DOHH2 (cell line): ENCODE data around the gene TRMT11.
A peak's percentile ranks its signal among the peaks of the same experiment; 100 is the strongest.

ENCODE experiments used
- H3F3A ChIP-seq: fragments of 200-600 bp; sonication (generic), shearing (Covaris generic); 2 replicates; pipeline ENCODE4 v1.6.0; 2016; ENCODE audit warnings: antibody characterized with exemption, mild to moderate bottlenecking; ENCODE audit not compliant: control insufficient read depth, insufficient read depth
- H3K27ac ChIP-seq: fragments of 200-600 bp; sonication (generic); 2 replicates; pipeline ENCODE4 v1.5.1; 2014; ENCODE audit warnings: low read depth, mild to moderate bottlenecking, low read length, moderate library complexity
- H3K27me3 ChIP-seq: fragments of 200-600 bp; sonication (generic); 2 replicates; pipeline ENCODE4 v1.6.1; 2014; ENCODE audit warnings: mild to moderate bottlenecking, low read length, mixed read lengths; ENCODE audit not compliant: control insufficient read depth
- H3K36me3 ChIP-seq: fragments of 200-600 bp; sonication (generic); 2 replicates; pipeline ENCODE4 v1.6.1; 2014; ENCODE audit warnings: mild to moderate bottlenecking, low read length, moderate library complexity, mixed read lengths; ENCODE audit not compliant: control insufficient read depth
- H3K4me1 ChIP-seq: fragments of 200-600 bp; sonication (generic); 2 replicates; pipeline ENCODE4 v1.6.1; 2014; ENCODE audit warnings: mild to moderate bottlenecking, low read length, mixed read lengths; ENCODE audit not compliant: control insufficient read depth
- H3K4me2 ChIP-seq: fragments of 200-600 bp; sonication (generic); 2 replicates; pipeline ENCODE4 v1.6.0; 2014; ENCODE audit warnings: mild to moderate bottlenecking, low read length, moderate library complexity
- H3K4me3 ChIP-seq: fragments of 200-600 bp; sonication (generic); 2 replicates; pipeline ENCODE4 v1.5.1; 2014; ENCODE audit warnings: mild to moderate bottlenecking, low read length, mixed read lengths
- H3K79me2 ChIP-seq: fragments of 200-600 bp; sonication (generic); 2 replicates; pipeline ENCODE4 v1.6.1; 2014; ENCODE audit warnings: mild to moderate bottlenecking, low read length, mixed read lengths; ENCODE audit not compliant: control insufficient read depth
- H3K9me2 ChIP-seq: fragments of 200-600 bp; sonication (generic); replicated peaks from 2 replicates; pipeline ENCODE4 v1.6.1; 2014; ENCODE audit warnings: mild to moderate bottlenecking, low read length, mixed read lengths; ENCODE audit not compliant: control insufficient read depth
- H3K9me3 ChIP-seq: fragments of 200-600 bp; sonication (generic); 2 replicates; pipeline ENCODE4 v1.6.1; 2014; ENCODE audit warnings: antibody characterized with exemption, low read length, mixed read lengths; ENCODE audit not compliant: control insufficient read depth, insufficient read depth
- H4K20me1 ChIP-seq: fragments of 200-600 bp; sonication (generic); 2 replicates; pipeline ENCODE4 v1.6.0; 2014; ENCODE audit warnings: low read depth, mild to moderate bottlenecking, antibody characterized with exemption, low read length, moderate library complexity; ENCODE audit not compliant: control insufficient read depth, insufficient read depth
- CTCF ChIP-seq: fragments of 200-600 bp; sonication (generic); IDR thresholded peaks from one replicate; pipeline ENCODE4 v1.5.1; 2014; ENCODE audit warnings: antibody characterized with exemption, mild to moderate bottlenecking, low read depth, low read length; ENCODE audit not compliant: poor library complexity, severe bottlenecking
- EZH2phosphoT487 ChIP-seq: fragments of 200-600 bp; sonication (generic); IDR thresholded peaks from 2 replicates; pipeline ENCODE4 v1.6.1; 2017; ENCODE audit warnings: borderline replicate concordance, mild to moderate bottlenecking, antibody characterized with exemption, low read length, moderate library complexity, mixed read lengths

TRMT11 gene

GRCh38 chr6:125986301-125987025, at the start of gene TRMT11:
TSS of gene TRMT11 (plus strand) at chr6:125986540. CDS start at chr6:125986551, 11 bp downstream.
- Histone ChIP-seq H3K27ac (peak within 1 kb of the TSS; percentile 57), H3K36me3 (peaks cover 30% of the 10 kb centered on the region), H3K79me2 (peaks cover 64% of the 10 kb centered on the region), H3K4me1 (peaks cover 46% of the 10 kb centered on the region), H3K4me2 (peak within 1 kb of the TSS; percentile 80), H3F3A (no peaks in the 10 kb centered on the region), H4K20me1 (no peaks in the 10 kb centered on the region), H3K9me3 (no peaks in the 10 kb centered on the region), H3K4me3 (peak within 1 kb of the TSS; percentile 92), H3K9me2 (no peaks in the 10 kb centered on the region), H3K27me3 (no peaks in the 10 kb centered on the region)
- TF ChIP-seq EZH2phosphoT487 (no peak), CTCF (no peak)

- Histone ChIP-seq H4K20me1 (no peaks in the 10 kb centered on the region), H3K4me2 (no peak overlapping the region), H3K36me3 (no peaks in the 10 kb centered on the region), H3K9me2 (no peaks in the 10 kb centered on the region; the same call in 1 of the 2 replicates), H3F3A (peaks cover 5% of the 10 kb centered on the region; the same call in 1 of the 2 replicates), H3K4me3 (no peak overlapping the region), H3K27ac (no peak overlapping the region), H3K27me3 (no peaks in the 10 kb centered on the region), H3K79me2 (no peaks in the 10 kb centered on the region), H3K4me1 (peaks cover 6% of the 10 kb centered on the region), H3K9me3 (no peaks in the 10 kb centered on the region)
- TF ChIP-seq CTCF, result no peak
- no peak for TF ChIP-seq EZH2phosphoT487
Observed at GRCh38 chr6:125939026-125939425, 47.3 kb upstream of the TRMT11 start.

- H3K4me2 ChIP-seq, result no peak overlapping the region
- H4K20me1 ChIP-seq, result no peaks in the 10 kb centered on the region
- H3K27ac ChIP-seq, result no peak overlapping the region
- no peaks in the 10 kb centered on the region for H3K27me3 ChIP-seq
- H3K36me3 ChIP-seq, result no peaks in the 10 kb centered on the region
- no peak for TF ChIP-seq EZH2phosphoT487
- no peak for TF ChIP-seq CTCF
- H3K4me3 ChIP-seq, result no peak overlapping the region
- peaks cover 14% of the 10 kb centered on the region for H3K4me1 ChIP-seq
- no peaks in the 10 kb centered on the region for H3K9me3 ChIP-seq
- no peaks in the 10 kb centered on the region for H3F3A ChIP-seq
- H3K79me2 ChIP-seq, result no peaks in the 10 kb centered on the region
- no peaks in the 10 kb centered on the region; the same call in 1 of the 2 replicates for H3K9me2 ChIP-seq
Observed at GRCh38 chr6:125939791-125940190, 46.5 kb upstream of the TRMT11 start.
